Skeletal muscle cell (primary cell): ENCODE data around the gene PRR20G.
"Not testable (repeated sequence)": the region's sequence is repeated elsewhere in the genome, so short reads cannot be mapped to it uniquely, and the experiment has no call there.

Experiments
- DNase-seq: peaks from one replicate; pipeline ENCODE4 v3.0.0-alpha.2; 2010; ENCODE audit warnings: low read depth
- H3K4me3 ChIP-seq: 2 replicates; pipeline ENCODE4 v1.5.1; 2011; ENCODE audit warnings: low read depth, mild to moderate bottlenecking, control low read depth, low read length, moderate library complexity

PRR20G gene

DNA sequence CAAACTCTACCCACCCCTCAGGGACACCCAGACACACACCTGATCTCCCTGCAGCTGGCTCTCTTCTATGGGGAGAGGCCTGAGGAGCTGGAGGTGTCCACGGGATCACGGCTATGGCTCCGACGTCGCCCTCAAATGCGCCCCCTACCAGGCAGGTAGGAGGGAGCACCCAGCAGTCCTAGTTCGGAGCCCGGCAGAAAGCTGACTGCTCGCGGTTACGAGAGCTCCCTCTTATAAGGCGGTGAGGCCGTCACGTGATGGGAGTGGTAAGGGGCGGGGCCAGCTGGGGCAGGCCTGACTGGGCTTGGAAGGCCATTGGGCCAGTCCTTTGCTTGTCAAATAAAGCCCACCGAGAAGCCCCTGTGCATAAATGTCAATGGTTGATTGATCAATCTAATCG, at the start of gene PRR20G:
Gene PRR20G, minus strand, starts transcription at position 207 of the 400 bp plus-strand sequence. CDS start 681 bp downstream, outside the sequence.
- DNase-seq, result no peak
- H3K4me3 ChIP-seq, result no peak within 1 kb of the TSS

DNA sequence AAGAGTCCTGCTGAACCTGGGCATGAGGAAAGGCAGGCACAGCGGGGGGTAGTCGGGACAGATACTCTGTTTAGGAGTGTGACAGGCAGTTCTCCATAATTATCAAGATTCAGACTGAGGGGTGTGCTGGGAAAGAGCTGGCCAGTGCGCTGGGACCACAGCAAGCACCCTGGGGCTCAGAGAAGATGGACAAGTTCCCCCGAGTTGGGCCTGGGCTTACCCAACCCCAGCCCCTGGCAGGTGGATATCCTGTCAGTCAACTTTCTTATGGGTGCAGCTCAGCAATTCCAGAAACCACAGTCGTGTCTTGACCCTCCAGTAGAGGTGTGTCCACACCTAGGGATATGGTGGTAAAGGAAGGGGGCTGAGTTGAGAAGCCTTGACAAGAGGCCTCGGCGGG, 49.2 kb upstream of the PRR20G start:
- DNase-seq, result no peak
- H3K4me3 ChIP-seq, result no peak overlapping the region

DNA sequence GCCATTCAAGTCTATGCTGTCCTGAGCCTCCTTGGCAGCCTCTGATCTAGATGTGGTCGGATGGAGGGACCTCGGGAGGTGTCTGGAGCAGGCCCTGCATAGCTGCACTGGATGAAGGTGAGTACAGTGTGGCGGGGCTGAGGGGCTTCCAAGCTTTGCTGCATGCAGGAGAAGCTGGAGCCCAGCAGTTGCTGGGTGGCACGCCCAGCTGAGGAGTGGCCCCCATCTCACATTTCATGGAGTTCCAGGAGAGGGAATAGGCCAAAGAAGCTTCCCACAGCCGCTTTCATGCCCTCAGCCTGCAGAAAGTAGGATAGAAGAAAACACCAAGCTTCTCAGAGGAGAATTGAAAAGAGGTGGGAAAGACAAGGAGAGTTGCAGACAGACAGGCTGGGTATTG, 48.3 kb upstream of the PRR20G start:
- no peak overlapping the region for H3K4me3 ChIP-seq
- DNase-seq, result no peak

DNA sequence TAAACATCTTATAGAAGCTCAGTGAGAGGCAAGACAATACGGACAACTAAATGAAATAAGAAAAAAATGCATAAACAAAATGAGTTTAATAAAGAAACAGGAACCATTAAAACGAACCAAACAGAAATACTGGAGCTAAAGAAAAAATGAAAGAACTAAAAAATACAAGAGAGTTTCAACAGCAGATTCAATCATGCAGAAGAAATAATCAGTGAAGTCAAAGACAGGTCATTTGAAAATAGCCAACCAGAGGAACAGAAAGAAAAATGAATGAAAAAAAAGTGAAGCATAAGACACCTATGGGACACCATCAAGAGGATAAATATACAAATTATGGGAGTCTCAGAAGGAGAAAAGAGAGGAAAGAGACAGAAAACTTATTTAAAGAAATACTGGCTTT, 42.5 kb upstream of the PRR20G start:
- no peak for DNase-seq
- H3K4me3 ChIP-seq, result no peak overlapping the region

DNA sequence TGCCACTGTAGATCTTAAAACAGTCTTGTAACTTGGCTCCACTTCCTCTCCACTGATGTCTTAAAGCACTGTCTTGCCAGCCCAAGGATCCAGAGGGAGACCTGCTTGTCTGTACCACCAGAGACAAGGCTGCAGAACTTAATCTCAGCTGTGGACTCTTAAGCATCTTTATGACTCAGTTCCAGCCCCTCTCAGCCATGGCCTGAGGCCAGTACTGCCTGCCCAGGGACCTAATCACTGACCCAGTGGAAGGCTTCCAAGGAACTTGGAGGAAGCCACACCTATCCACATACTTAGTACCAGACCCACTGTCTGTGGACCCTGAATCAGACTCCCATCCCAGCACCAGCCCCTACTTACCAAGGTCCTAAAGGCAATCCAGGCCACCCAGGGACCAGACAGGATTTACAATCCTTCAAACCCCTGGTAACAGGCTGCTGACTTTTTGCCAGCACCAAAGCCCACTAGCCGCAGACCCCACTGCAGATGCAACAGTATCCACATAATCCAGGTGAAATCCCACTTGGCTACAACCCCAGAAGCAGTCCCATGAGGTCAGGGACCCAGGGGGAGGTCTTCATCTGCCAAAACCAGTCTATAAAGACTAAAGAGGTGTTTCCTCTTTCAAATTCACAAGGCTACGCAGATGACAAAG, 41.9 kb upstream of the PRR20G start:
- no peak overlapping the region for H3K4me3 ChIP-seq
- no peak for DNase-seq

DNA sequence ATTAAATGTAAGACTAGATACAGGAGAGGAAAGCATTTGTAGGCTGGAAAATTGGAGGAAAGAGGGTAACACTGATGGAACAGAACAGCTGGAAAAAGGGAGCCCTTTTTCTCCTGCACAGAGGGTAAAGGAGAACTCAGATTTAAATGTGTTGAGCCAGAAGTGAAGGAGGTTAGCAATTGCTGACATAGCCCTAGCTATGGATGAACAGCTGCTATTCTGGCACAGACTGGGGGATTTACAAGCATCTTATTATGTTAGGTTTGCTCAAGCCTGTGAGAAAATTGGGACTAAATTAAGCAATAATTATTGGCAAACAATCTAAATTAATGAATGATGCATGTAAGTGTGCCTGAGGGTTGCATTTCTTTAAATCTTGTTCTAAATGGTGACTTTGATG, 40.6 kb upstream of the PRR20G start:
- no peak for DNase-seq
- no peak overlapping the region for H3K4me3 ChIP-seq

DNA sequence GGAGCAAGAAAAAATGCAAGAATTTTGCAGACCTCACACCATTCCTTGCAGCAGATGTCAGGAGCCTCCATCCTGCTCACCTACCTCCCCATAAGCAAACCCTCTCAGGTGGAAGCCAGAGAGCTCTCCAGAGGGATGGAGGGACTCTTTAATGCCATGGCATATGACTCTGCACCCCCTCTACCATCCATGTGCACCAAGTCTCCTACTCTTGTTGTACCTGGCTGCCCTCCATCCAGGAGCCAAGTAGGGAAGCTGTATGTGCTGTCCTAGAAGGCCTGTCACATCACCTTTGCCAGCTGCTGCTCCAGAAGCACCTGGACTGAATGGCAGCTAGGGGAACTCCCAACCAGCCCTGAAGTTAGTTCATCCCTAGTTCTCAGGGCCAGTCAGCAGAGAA, 38.5 kb upstream of the PRR20G start:
- no peak for DNase-seq

DNA sequence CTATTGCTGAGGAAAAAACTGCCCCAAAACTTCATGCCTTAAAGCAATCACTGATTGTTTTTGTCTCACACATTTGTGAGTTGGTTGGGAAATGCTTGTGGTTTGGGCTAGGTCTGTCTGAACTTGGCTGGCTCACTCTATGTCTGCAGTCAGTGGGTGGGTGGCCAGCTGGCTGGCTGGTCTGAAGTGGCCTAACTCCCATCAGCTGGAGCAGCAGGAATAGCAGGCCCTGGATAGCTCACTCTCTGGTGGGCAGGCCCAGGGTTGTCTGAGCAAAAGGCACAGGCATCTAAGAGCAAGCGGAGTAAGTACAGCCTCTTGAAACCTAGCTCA, 37.7 kb upstream of the PRR20G start:
- no peak for DNase-seq
- no peak overlapping the region for H3K4me3 ChIP-seq

More for the DNA sequence above, 38.5 kb upstream of the PRR20G start:
- H3K4me3 ChIP-seq, result no peak overlapping the region

DNA sequence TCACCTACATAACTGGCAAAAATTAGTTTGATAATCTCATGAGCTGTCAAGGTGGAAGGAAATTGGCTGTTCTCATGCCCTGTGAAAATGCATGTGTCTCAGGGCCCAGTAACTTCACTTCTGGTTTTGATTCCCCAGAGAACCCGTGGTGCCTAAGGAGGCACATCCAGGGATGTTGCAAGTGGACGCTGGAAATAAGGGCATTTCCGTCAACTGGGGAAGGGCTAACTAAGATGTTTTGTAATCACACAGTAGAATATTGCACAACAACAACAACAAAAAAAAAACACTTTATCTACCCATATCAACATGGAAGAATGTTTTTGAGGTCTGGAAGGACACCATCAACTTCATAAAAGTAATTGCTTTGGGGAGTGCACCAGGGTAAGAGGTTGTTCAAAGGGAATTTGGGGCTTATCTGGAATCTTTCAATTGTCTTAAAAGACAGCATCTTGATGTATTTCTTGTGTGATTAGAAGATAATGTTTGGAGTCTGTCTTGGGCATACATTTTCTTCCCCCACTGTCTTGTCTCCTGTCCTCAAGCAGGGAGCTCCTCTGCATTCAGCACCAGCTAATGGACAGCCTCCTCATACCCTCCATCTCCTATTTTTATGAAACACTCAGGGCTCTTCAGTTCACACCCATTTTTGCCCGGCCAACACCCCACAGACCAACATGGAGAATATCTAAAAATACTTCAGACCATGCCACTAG, 37.2 kb upstream of the PRR20G start:
- H3K4me3 ChIP-seq, result no peak overlapping the region
- DNase-seq, result no peak

DNA sequence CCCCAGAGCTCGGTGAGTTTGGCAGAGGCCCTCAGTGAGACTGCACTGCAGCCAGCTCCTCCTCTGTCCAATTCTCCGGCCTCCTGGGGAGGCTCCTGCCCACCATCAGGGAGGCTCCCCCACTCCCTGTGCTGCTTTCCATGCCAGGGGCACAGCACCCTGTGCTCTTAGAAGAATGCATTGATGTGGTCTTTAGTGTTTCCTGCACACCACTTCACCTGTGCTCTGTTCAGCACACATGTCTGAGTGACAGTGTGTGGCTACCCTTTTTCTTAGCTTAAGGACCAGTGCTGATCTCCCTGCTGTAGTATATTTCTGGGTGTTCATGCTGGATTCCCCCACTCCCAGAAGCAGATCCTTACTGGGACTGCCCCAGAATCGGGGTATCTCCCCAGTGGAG, 36.2 kb upstream of the PRR20G start:
- no peak for DNase-seq
- no peak overlapping the region for H3K4me3 ChIP-seq

DNA sequence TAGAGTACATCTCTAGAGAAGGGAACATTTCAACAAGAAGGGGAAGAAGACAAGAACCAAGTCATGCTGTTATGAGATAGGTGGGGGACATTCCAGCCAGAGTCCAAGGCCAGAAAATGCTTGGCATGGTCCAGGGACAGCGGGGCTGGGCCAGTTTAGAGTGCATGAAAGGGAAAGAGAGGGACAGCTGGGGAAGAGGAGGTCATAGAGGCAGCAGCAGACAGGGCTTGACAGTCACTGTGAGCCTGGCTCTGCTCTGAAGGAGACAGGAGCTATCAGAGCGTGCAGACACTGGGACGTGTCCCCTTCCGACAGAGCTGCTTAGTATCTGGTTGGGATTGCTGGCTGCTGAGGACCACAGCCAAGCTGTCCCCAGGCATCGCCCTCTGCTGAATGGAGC, 35.7 kb upstream of the PRR20G start:
- no peak overlapping the region for H3K4me3 ChIP-seq
- no peak for DNase-seq

DNA sequence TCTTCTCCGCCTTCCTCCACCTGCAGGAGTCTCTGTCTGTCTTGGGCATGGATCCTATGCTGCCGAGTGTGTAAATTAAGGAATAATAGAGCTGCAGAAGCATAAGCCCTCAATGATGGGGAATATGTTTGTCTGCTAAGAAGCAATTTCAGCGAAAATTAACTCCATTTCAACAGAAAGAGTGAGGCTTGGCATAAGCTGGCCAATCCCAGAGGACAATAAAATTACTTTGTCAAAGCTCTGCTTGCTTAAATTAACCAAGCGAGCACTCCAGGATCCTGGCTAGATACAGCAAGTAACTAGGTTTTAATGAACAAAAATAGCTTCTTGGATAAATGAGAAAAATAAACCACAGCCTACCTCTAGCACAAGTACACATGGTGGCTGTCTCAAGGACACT, 33.5 kb upstream of the PRR20G start:
- no peak overlapping the region for H3K4me3 ChIP-seq
- no peak for DNase-seq

DNA sequence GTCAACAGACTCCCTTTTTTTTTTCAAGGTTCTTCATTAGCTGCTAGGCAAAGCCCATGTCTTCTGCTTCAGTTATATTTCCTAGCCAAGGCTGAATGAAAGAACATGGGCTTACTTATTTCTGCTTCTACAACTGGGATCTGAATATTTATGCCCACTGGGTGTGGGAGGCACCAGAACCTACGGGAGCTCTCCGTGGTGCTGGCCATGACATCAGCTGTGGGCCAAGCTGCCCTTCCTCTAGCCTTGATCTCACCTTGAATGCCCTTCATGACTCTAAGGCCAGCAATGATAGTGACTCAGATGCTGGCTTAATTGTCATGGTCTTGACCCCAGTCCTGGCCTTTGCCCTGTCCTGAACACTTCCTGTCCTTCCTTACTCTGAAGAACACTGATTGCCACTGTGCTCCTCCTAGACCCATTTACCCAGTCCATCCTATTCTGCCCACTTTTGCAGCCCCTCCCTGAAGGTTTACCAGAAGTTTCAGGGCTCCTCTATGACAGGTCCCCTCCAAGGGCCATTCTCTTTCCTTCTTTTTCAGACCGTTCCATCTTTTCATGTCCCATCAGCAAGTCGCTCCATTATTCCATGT, 32.8 kb upstream of the PRR20G start:
- no peak for DNase-seq
- no peak overlapping the region for H3K4me3 ChIP-seq

DNA sequence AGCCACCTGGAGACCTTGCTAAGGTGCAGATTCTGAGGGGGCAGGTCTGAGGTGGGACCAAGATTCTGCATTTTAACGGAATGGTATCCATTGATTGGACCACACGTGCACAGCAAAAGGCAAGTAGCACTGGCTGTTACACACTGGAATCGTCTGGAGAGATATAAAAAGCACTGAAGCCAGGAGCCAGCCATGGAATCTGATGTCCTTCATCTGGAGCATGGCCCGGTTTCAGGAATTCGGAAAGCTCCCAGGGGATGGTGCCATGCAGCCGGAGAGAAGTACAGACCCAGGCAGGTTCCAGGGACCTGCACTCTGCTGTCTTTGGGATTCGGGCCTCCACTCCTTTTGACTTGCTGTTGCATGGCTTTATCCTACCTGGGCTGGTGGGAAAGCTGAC, 28.8 kb upstream of the PRR20G start:
- DNase-seq, result no peak
- no peak overlapping the region for H3K4me3 ChIP-seq

DNA sequence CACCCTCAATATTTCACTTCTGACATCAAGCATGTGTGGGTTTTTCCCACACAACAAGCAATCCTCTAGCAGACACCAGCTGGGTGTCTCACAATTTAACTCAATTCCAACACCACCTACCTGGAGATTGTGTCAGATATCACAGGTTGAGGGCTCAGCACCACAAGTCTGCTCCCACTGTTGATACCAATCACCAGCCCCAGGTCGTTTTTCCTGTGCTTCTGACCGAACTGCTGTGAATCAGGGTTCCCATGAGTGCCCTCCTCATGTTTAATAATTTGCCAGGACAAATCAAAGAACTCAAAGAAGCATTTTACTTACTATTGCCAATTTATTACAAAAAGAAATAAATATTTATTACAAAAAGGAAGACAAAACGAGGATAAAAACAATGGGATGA, 25.0 kb upstream of the PRR20G start:
- H3K4me3 ChIP-seq, result no peak overlapping the region
- DNase-seq, result no peak

DNA sequence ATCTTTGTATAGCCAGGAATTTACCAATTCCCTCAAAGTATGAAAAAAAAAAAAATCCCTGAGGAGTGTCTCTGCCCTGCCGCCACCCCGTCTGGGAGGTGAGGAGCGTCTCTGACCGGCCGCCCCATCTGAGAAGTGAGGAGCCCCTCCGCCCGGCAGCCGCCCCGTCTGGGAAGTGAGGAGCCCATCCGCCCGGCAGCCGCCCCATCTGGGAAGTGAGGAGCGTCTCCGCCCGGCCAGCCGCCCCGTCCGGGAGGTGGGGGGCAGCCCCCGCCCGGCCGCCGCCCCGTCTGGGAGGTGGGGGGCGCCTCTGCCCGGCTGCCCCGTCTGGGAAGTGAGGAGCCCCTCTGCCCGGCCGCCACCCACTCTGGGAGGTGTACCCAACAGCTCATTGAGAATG, 21.0 kb upstream of the PRR20G start:
- H3K4me3 ChIP-seq, DNase-seq: not testable (repeated sequence)

DNA sequence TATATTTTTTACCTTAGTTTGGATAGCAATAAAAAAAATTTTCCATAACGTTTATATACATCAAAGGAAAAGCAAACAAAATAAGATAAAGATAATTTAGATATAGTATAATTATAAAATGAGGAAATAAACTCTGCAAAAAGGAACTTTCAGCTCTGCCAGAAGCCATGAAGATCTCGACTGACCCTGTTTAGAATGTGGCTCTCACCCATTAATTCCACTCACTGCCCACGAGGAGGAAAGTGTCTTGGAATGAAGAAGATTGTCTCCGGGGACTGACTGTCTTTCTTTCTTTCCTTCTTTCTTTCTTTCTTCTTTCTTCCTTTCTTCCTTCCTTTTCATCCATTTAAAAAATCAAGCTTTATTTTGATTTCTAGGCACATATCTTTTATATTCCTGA, 20.1 kb upstream of the PRR20G start:
- no peak for DNase-seq
- H3K4me3 ChIP-seq, result no peak overlapping the region

DNA sequence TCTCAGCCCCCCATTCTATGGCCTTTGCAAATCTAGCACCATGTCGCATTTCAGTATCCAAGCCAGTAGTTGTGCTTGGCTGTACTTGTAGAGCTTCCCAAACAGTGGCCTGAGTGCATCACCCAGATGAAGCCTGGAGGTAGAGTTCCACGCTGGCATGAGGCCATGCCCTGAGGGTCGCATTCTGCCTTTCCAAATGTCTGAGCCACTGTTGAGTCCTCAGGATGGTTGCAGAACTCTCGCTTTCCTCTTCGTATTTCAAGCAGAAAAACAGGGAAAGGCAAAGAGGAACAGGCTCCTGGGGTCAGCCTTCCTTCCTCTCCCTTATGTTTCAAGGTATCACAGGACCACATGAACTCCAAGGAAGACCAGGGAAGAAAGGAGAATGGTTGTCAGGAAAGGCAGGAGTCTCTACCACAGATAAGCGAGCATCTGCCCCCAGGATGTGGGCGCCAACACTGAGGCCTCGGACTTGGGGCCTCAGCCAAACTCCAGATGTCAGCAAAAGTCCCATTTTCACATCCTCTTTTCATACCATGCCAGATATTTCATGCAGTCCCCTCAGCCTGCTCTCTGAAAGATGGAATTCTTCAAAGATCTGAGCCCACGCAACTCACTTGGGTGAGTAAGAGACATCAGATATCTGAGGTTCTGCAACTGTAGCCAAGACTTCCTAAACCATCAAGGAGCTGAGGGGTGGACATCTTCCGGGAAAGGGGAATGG, 19.4 kb upstream of the PRR20G start:
- no peak for DNase-seq
- no peak overlapping the region for H3K4me3 ChIP-seq

DNA sequence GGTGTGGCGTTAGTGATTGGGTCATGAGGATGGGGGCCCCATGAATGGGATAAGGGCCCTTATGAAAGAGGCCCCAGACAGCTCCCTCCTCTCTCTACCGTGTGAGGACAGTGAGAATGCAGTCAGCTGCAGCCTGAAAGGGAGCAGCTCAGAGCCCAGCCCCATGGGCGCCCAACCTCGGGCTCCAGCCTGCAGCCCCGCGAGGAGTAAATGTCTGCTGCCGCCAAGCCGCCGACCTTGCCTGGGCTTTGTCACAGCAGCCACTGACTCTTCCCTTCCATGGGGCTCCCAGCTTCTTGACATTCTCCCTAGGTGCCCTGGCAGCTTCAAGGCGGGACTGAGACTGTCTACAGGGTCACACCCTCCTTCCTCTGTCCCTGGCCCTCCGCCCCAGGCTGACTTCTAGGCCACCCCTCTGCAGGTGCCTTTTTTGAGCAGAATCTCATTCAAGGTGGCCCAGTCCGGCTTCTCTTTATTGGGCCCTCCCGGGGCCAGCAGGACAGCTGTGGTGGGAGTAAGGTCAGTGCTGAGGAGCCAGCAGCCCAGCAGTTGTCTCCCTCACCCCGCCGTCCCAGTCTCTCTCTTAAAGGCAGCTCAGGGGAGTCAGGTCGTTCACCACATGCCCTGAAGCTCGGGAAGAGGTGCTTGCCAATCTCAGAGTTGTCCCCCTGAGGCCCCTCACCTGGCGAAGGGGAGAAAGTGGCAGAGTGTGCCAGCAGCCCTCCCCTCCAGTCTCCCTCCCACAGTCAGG, 18.7 kb upstream of the PRR20G start:
- H3K4me3 ChIP-seq, result no peak overlapping the region
- no peak for DNase-seq
